Epidermal melanocyte (primary cell): ENCODE measurements around the gene PFN3.
"Not testable (repeated sequence)": the region's sequence is repeated elsewhere in the genome, so short reads cannot be mapped to it uniquely, and the experiment has no call there.

Experiments used
- DNase-seq: peaks from one replicate; pipeline ENCODE4 v3.0.0; 2011; ENCODE audit warnings: low spot score; ENCODE audit not compliant: insufficient read length

Gene PFN3

DNA sequence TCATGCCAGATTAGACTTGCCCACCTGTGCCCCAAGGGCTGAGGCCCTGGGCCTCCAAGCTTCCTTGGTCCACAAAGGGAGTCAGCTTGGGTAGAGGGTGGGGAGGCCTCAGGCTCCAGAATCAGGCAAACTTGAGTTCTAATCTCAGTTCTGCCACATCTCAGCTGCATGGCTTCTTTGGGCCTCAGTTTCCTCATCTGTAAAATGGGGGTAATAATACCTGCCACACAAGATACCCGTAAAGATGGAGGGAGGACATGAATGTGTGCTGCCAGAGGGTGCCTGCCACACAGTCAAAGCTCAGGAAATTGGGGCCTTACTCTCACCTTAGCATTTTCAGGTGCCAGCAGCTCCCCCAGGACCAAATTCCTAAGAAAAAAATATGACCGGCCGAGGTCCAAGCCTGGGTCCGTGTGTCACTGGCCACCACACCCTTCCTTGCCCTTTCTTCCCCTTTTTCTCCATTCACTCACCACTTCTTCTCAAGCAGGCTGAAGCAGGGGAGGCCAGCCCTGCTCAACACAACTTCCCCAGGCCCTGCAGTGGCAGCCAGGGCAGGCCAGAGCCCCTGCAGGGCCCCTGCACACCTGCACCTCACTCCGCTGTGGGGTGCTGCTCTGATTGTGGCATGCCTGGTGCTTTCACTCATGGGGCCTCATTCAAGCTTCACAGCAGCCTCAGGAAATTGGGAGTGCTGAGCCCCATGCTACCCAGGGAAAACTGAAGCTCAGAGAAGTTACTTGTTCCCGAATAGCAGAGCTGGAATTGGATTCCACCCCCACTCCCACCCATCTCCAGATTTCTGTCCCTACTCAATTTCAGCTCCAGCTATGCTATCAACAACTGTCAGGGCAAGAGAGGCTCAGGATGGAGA is 38.8 kb downstream of the PFN3 start:
- DNase-seq: no peak

GRCh38 chr5:177360740-177361139 is 39.7 kb downstream of the PFN3 start:
- DNase-seq: not testable (repeated sequence)

GRCh38 chr5:177359860-177360259 is 40.6 kb downstream of the PFN3 start:
- DNase-seq: no peak

DNA sequence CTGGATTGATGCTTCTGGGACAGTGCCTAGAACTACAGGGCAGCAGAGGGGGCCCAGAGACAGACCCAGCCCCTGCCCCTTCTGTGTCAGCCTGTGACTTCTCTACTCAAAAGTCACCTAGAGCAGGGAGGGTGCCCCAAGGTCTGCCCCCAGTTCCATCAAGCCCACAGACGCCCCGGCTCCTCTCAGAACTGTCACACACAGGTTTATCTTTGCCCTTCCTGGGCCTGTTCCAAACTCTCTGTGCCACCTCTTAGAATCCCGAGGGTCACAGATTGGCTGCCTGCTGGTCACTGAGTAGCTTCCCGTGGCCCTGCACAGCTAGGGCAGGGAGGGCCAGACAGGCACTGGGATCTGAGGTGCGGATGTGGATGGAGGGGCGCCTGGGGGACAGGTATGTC is 41.0 kb downstream of the PFN3 start:
- no peak for DNase-seq

GRCh38 chr5:177358370-177358819 is 42.1 kb downstream of the PFN3 start:
- no peak for DNase-seq

- DNase-seq: no peak
Observed at GRCh38 chr5:177357459-177358351, 42.8 kb downstream of the PFN3 start, which contains the start of gene RGS14. RGS14 (plus strand) TSS chr5:177357924; CDS start chr5:177358025, 101 bp downstream.

GRCh38 chr5:177357146-177357458 is 43.4 kb downstream of the PFN3 start:
- DNase-seq: no peak

GRCh38 chr5:177356746-177357145 is 43.7 kb downstream of the PFN3 start:
- no peak for DNase-seq

DNA sequence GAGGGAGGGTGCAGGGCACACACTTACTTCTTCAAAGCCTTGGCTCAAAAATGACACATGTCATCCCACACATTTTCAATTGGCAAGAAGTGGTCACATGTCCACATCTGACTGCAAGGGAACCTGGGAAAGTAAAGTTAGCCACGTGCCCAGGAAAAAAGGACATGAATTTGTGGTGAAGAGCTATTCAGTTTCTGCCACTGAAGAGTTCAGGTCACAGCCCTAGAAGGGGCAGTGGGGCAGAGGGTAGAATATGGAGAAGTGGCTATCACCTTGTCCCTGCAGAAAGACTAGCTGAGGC is 44.6 kb downstream of the PFN3 start:
- DNase-seq: no peak

DNA sequence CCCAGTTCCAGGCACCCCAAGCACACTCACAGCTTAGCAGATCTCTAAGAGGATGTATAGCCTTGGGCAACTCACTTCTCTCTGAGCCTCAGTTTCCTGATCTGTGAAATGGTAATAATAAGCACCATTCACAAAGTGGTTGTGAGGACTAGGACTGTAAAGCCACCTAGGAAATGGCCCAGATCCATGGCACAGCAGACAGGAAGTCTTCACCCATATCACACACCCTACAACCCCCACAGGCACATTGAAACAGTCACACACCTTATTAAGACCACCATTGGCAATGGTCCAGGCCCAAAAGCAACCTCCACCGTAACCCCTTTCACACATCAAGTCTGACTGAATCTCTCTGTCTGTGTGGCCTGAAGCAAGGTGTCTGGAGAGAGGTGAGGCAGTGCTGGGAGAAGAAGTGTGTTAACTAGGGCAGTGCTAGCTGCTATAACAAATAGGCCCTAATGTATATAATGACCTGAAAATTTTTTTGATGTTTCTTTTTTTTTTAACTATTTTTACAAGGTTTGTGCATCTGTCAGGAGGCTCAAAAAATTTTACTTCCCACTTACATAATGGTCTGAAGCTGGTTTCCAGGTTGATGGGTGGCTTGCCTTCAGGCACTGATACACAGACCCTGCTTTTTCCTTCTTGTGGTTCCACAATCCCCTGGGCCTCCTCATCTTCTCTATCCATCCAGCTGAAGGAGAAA is 45.1 kb downstream of the PFN3 start:
- no peak for DNase-seq

DNA sequence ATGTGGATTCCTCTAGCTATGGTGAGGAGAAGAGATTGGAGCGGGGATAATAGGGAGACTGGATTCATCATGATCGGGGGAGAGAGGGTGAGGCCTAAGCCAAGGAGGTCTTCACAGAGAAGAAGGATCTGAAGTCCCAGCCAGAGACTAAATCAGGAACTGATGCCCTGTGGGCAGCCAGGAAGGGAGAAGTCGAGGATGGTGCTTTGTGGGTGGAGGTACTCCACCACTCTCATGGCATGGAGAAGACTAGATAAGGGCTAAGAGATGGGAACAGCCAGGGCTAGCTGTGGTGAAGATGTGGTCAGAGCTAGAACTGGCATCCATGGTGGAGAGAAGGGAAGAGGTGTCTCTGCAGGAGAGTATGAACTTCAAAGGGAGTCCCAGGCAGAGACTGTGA is 45.8 kb downstream of the PFN3 start:
- DNase-seq: no peak

GRCh38 chr5:177354256-177354655 is 46.2 kb downstream of the PFN3 start:
- no peak for DNase-seq

GRCh38 chr5:177353093-177353492 is 47.4 kb downstream of the PFN3 start:
- DNase-seq: no peak

GRCh38 chr5:177351392-177352329 is 48.8 kb downstream of the PFN3 start, which contains the start of gene LMAN2:
LMAN2 (minus strand) TSS chr5:177351668; CDS start chr5:177351647, 21 bp downstream.
- DNase-seq: peak; percentile 96

DNA sequence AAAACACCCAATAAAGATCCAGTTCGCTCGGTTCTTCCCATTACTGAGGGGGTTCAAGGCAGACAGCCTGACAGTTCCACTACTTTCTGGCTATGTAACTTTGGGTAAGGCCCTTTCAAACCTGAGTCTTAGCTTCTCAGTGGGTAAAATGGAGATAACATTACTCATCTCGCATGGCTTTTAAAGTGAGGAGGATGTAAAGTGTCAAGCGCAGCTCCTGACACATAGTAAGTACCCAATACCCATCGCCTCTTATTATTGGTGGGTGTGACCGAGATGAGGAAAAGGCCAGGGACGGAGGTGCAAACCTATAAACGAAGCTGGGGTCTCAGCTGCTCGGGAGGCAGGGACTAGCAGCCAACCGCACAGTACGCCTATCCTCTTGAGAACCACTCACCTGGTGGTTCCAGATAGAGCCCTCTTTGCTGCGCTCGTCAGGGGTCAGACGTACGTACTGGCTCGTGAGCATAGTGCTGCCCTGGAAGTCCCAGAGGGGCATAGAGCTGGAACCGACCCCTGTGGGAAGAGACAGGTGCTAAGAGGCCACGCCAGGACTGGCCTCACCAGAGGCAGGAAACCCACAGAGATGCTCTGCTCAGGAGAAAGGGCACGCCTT is 49.6 kb downstream of the PFN3 start:
- no peak for DNase-seq
